Measurements from ENCODE around the gene CCDC88C. TPM values are rescaled to one million over a fixed set of nuclear protein-coding genes. Genes with fewer than 3 reads are reported as not detected.

CCDC88C gene
- total RNA-seq, 4 donors from 2014 or later = 3.2 to 32.7 (median 11.0) TPM

DNA sequence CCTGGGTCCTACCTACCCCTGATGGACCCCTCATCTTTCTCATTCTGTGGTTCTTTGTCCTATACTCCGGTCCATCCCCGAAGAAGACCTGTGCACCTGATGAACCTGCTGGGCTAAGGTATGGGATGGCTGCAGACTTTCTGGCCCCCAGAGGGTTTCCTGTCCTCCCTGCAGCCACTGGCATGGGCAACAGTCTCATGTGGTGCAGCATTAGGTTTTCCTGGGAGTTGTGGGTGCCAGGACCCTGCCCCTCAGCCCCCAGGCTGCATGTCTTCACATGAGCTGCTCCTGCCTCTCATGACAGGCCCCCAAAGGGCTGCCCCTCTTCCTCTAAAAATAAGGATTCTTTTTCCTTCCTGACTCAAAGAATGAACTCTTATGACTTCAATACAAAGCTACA is 100.9 kb downstream of the CCDC88C start:
- H3K4me3 ChIP-seq = no peak overlapping the region

DNA sequence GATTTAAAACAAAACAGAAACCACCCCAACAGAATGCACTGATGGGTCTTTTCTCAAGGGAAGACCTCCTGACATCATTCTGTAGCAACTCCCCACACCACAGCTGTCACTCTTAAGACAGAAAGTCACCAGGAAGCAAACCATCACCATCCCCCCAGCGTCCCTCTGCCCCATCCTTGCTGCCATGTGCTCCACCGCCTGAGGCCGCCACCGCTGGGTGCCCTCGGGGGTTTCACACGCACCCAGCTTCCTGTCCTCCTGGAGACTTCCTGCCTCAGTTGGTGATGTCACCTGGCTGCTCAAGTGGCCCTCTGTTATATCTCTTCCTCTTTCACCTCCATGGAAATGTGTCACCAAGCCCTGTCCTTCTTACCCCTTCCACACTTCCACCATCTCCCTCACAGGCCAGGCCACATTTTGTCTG is 101.8 kb downstream of the CCDC88C start:
- no peak for TF ChIP-seq POLR2A (IDR thresholded peaks at IDR 0.05)
- TF ChIP-seq, protein P1, sequence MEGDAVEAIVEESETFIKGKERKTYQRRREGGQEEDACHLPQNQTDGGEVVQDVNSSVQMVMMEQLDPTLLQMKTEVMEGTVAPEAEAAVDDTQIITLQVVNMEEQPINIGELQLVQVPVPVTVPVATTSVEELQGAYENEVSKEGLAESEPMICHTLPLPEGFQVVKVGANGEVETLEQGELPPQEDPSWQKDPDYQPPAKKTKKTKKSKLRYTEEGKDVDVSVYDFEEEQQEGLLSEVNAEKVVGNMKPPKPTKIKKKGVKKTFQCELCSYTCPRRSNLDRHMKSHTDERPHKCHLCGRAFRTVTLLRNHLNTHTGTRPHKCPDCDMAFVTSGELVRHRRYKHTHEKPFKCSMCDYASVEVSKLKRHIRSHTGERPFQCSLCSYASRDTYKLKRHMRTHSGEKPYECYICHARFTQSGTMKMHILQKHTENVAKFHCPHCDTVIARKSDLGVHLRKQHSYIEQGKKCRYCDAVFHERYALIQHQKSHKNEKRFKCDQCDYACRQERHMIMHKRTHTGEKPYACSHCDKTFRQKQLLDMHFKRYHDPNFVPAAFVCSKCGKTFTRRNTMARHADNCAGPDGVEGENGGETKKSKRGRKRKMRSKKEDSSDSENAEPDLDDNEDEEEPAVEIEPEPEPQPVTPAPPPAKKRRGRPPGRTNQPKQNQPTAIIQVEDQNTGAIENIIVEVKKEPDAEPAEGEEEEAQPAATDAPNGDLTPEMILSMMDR (IDR thresholded peaks at IDR 0.05) = no peak
- Histone ChIP-seq H3K27me3 (no peaks in the 10 kb centered on the region), H3K4me1 (peaks cover 0 to 7% of the 10 kb centered on the region in 2 donors), H3K36me3 (no peaks in the 10 kb centered on the region), H3K4me3 (no peak overlapping the region), H3K27ac (no peak overlapping the region), H3K9me3 (no peaks in the 10 kb centered on the region)
- no peak for DNase-seq
- intact Hi-C loops (cut with DNase I; ENCODE audit: low total_unique reads) = no loop called here

More for the DNA sequence above, 100.9 kb downstream of the CCDC88C start:
- Histone ChIP-seq H3K4me1 (peaks cover 0 to 7% of the 10 kb centered on the region in 2 donors), H3K36me3 (no peaks in the 10 kb centered on the region), H3K27me3 (no peaks in the 10 kb centered on the region), H3K27ac (no peak overlapping the region), H3K9me3 (no peaks in the 10 kb centered on the region)
- no peak for TF ChIP-seq POLR2A (IDR thresholded peaks at IDR 0.05)
- TF ChIP-seq, protein P1 (IDR thresholded peaks at IDR 0.05) = no peak
- intact Hi-C loops (cut with DNase I; ENCODE audit: low total_unique reads) = no loop called here
- DNase-seq = no peak

DNA sequence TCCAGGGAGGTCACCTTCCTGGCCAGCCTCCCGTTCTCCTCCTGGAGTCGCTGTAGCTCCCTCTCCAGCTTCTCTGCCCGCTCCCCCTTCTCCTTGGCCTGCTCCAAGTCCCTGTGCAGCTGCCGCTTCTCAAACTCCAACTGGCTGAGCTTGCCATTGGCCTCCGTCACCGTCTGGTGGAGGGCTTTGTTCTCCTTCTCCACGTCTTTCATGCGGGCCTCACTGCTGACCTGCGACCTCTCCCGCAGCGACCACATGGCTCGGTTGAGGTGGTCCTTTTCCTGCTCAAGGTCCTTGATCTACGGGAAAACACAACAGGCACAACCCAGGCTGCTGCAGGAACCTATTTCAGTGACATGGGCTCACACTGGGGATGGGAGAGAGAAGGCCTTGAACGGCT is 103.8 kb downstream of the CCDC88C start:
- no peaks in the 10 kb centered on the region for H3K9me3 ChIP-seq
- no peak overlapping the region for H3K4me3 ChIP-seq
- no peak for TF ChIP-seq POLR2A (IDR thresholded peaks at IDR 0.05)
- TF ChIP-seq, protein P1 (IDR thresholded peaks at IDR 0.05) = no peak
- intact Hi-C loops (cut with DNase I; ENCODE audit: low total_unique reads) = no loop called here
- peaks cover 0 to 7% of the 10 kb centered on the region in 2 donors for H3K4me1 ChIP-seq
- no peak overlapping the region for H3K27ac ChIP-seq
- DNase-seq = no peak
- no peaks in the 10 kb centered on the region for H3K27me3 ChIP-seq
- H3K36me3 ChIP-seq = no peaks in the 10 kb centered on the region

DNA sequence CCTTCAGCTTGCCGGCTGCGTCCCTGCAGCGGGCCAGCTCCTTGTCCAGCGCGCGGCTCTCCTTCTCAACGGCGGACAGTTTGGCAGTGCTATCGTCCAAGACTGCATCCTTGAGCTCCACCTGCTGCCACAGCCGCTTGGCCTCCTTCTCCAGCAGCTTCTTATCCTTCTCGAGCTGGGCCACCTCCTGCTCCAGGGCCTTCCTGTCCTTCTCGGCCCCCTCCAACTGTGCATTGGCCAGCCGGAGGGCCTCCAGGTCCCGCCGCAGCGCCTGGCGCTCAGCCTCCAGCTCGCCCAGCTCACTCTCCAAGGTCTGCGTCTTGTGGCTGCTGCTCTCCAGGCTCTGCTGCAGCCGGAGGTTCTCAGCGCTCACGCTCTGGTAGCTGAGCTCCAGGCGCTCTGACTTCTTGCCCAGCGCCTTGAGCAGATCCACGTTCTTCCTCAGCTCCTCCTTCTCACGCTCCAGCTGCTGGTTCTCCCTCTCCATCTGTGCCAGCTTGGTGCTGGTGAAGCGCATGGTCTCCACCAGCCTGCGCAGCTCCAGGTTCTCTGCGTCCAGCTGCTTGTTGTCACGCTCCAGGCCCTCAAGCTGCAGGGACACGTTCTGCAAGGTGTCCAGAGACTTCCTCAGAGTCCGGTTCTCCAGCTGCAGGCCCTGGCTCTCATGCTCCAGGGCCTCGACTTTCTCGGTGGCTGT is 104.3 kb downstream of the CCDC88C start:
- TF ChIP-seq, protein P1 (IDR thresholded peaks at IDR 0.05) = no peak
- TF ChIP-seq POLR2A (IDR thresholded peaks at IDR 0.05) = no peak
- no peak overlapping the region for H3K4me3 ChIP-seq
- DNase-seq = no peak
- no peaks in the 10 kb centered on the region for H3K9me3 ChIP-seq
- no peaks in the 10 kb centered on the region for H3K27me3 ChIP-seq
- intact Hi-C loops (cut with DNase I; ENCODE audit: low total_unique reads) = no loop called here
- no peaks in the 10 kb centered on the region for H3K36me3 ChIP-seq
- H3K4me1 ChIP-seq = peaks cover 0 to 7% of the 10 kb centered on the region in 2 donors
- H3K27ac ChIP-seq = no peak overlapping the region

DNA sequence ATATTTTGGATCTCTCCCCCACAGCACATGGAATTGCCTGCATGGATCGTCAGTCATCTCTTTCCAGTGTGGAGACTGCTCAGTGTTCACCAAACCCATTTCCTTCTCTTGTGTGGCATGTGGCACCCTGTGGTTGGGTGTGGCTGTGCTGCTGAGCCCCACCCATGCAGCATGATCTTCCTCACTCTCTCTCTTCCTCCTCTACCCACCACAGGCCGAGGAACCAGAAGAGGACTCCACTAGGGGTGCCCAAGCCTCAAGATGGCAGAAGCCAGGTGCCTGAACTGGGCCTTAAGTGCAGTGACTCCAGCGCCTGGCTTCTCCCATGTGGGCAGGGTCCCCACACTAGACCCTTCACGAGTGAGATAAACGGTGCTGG is 106.3 kb downstream of the CCDC88C start:
- Histone ChIP-seq H3K4me1 (no peaks in the 10 kb centered on the region), H3K27me3 (no peaks in the 10 kb centered on the region), H3K36me3 (no peaks in the 10 kb centered on the region), H3K4me3 (no peak overlapping the region), H3K27ac (no peak overlapping the region), H3K9me3 (no peaks in the 10 kb centered on the region)
- no peak for DNase-seq
- intact Hi-C loops (cut with DNase I; ENCODE audit: low total_unique reads) = no loop called here
- no peak for TF ChIP-seq POLR2A (IDR thresholded peaks at IDR 0.05)
- TF ChIP-seq, protein P1 (IDR thresholded peaks at IDR 0.05) = no peak
